ENCODE measurements around the gene OSGIN1.

The OSGIN1 gene

GRCh38 chr16:83907111-83907510, 45.9 kb upstream of the OSGIN1 start:
- H3K27ac ChIP-seq (replicated peaks): no peak overlapping the region
- H3K27me3 ChIP-seq (ENCODE audit: insufficient read depth, poor library complexity, severe bottlenecking): no peaks in the 10 kb centered on the region
- no peak overlapping the region for H3K4me3 ChIP-seq (replicated peaks; ENCODE audit: insufficient read depth, low read length)
- no peak for DNase-seq (ENCODE audit: low read depth in 1 of 2, low spot score in 1 of 2)
- TF ChIP-seq GABPA (IDR thresholded peaks at IDR 0.05; ENCODE audit: low read depth): no peak
- TF ChIP-seq SPI1 (IDR thresholded peaks at IDR 0.05; ENCODE audit: borderline replicate concordance, low read depth): no peak
- no peak for TF ChIP-seq REST (IDR thresholded peaks at IDR 0.05; ENCODE audit: insufficient replicate concordance, low read depth)
- TF ChIP-seq CTCF (IDR thresholded peaks at IDR 0.05; ENCODE audit: insufficient read depth, low read length): no peak
- no peak for TF ChIP-seq POLR2AphosphoS5 (IDR thresholded peaks at IDR 0.05; ENCODE audit: low read depth)

- TF ChIP-seq CTCF (IDR thresholded peaks at IDR 0.05; ENCODE audit: insufficient read depth, low read length) (no peak), GABPA (IDR thresholded peaks at IDR 0.05; ENCODE audit: low read depth) (no peak), REST (IDR thresholded peaks at IDR 0.05; ENCODE audit: insufficient replicate concordance, low read depth) (no peak), POLR2AphosphoS5 (IDR thresholded peaks at IDR 0.05; ENCODE audit: low read depth) (no peak), SPI1 (IDR thresholded peaks at IDR 0.05; ENCODE audit: borderline replicate concordance, low read depth) (no peak)
- H3K27ac ChIP-seq (replicated peaks): no peak overlapping the region
- no peaks in the 10 kb centered on the region for H3K27me3 ChIP-seq (ENCODE audit: insufficient read depth, poor library complexity, severe bottlenecking)
- H3K4me3 ChIP-seq (replicated peaks; ENCODE audit: insufficient read depth, low read length): no peak overlapping the region
- DNase-seq (ENCODE audit: low read depth in 1 of 2, low spot score in 1 of 2): no peak
These were observed 45.3 kb upstream of the OSGIN1 start for GRCh38 chr16:83907631-83908250.

- no peaks in the 10 kb centered on the region for H3K27me3 ChIP-seq (ENCODE audit: insufficient read depth, poor library complexity, severe bottlenecking)
- no peak for TF ChIP-seq GABPA (IDR thresholded peaks at IDR 0.05; ENCODE audit: low read depth)
- TF ChIP-seq REST (IDR thresholded peaks at IDR 0.05; ENCODE audit: insufficient replicate concordance, low read depth): no peak
- no peak for TF ChIP-seq CTCF (IDR thresholded peaks at IDR 0.05; ENCODE audit: insufficient read depth, low read length)
- no peak for TF ChIP-seq SPI1 (IDR thresholded peaks at IDR 0.05; ENCODE audit: borderline replicate concordance, low read depth)
- no peak for TF ChIP-seq POLR2AphosphoS5 (IDR thresholded peaks at IDR 0.05; ENCODE audit: low read depth)
- no peak for DNase-seq (ENCODE audit: low read depth in 1 of 2, low spot score in 1 of 2)
- H3K4me3 ChIP-seq (replicated peaks; ENCODE audit: insufficient read depth, low read length): no peak overlapping the region
- no peak overlapping the region for H3K27ac ChIP-seq (replicated peaks)
These were observed 44.2 kb upstream of the OSGIN1 start for GRCh38 chr16:83908798-83909197.
